ENCODE results near the gene ADCY10.

The ADCY10 gene

DNA sequence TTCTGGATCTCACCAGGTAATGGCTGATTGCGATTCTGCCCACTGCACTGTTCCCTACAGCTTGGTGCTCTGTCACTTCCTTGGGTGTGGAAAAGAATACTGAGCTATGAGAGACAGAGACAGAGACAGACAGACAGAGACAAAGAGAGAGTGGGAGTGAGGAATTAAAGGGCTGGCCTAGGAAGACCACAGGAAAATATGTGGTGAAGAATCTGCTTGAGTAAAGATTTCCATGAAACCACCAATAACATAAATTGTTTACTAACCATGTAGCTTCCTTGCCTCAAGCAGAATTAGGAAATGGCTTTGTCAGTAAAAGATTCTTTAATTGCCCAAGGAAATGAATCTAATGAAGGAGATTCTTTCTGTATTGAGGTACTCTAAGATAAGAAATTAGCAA is 137.8 kb downstream of the ADCY10 start:
- DNase-seq: no peak

- DNase-seq: no peak
Observed at GRCh38 chr1:167775178-167775577, 138.8 kb downstream of the ADCY10 start.

GRCh38 chr1:167774710-167775109 is 139.2 kb downstream of the ADCY10 start:
- DNase-seq: no peak

DNA sequence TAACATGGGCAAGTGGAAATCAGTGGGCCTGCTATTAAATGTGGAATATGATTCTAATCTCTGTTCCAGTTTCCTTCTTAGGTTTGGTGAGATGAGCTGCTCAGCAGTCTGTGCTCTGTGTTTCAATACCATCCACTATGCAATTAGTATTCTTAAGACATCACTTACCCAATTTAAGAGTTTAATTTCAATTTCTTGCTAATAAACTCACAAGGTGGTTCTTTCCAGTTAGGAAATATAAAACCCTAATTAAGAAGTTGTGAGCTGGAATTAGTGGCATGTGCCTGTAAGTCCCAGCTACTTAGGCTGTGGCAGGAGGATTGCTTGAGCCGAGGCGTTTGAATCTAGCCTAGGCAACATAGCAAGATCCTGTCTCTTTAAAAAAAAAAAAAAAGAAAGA is 140.4 kb downstream of the ADCY10 start:
- no peak for DNase-seq

GRCh38 chr1:167772436-167772835 is 141.5 kb downstream of the ADCY10 start:
- no peak for DNase-seq

DNA sequence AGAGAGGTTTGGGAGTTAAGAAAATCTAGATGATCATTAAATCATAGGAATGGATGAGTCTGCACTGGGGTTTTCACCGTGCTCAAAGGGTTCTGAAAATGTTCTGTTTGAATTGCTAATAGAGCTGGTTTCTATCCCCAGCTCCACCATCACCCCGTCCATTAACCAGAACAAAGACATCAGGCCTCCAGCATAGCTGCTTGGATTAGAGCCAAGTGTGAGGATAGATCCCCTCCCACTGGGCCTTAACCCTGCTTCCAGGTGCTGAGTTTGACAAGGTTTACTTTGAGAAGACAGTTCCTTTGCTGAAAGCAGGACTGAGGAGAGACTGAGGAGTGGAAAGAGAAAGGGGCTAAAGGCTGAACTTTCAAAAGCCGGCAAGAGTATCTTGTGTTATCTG is 143.8 kb downstream of the ADCY10 start:
- DNase-seq: peak; percentile 40

GRCh38 chr1:167767761-167768160 is 146.2 kb downstream of the ADCY10 start:
- DNase-seq: no peak

- no peak for DNase-seq
Observed at GRCh38 chr1:167766538-167766937, 147.4 kb downstream of the ADCY10 start.

DNA sequence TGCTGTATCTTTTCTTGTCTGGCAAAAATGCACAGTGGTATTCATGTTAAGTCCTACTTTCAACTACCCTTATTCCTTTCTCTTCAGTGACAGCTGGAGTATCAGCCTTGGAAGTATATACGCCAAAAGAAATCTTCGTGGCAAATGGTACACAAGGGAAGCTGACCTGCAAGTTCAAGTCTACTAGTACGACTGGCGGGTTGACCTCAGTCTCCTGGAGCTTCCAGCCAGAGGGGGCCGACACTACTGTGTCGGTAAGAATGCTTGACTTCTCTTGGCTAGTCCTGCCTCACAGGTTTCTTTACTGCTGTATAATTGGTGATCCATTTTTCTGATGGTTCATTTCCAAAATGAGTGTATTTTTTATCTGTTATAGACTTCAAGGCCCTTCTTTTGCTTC is 148.4 kb downstream of the ADCY10 start:
- DNase-seq: no peak

GRCh38 chr1:167764458-167765330 is 149.2 kb downstream of the ADCY10 start:
- no peak for DNase-seq

- no peak for DNase-seq
Observed at GRCh38 chr1:167763525-167764220, 150.3 kb downstream of the ADCY10 start.

DNA sequence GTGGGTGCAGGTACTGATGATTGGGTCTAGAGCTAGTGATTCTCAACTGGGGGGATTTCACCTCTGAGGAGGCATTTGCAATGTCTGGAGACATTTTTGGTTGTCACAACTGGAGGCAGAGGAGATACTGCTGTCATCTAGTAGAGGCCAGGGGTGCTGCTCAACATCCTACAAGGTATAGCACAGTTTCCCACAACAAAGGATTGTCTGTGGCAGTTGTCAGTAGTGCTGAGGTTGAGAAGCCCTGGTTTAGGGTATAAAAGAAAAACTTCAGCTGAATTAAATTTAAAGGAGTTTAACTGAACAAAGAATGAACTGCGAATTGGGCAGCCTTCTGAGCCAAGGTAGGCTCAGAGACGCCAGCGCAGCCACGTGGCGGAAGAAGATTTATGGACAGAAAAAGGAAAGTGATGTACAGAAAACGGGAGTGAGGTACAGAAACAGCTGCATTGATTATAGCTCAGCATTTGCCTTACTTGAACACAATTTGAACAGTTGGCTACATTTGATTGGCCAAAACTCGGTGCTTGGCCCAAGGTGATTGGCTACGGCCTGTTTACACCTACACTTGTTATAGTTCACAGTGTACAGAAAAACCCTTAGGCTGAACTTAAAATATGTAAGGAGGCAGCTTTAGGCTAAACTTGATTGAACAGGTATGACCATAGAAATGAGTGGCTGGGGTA is 151.7 kb downstream of the ADCY10 start:
- DNase-seq: no peak

DNA sequence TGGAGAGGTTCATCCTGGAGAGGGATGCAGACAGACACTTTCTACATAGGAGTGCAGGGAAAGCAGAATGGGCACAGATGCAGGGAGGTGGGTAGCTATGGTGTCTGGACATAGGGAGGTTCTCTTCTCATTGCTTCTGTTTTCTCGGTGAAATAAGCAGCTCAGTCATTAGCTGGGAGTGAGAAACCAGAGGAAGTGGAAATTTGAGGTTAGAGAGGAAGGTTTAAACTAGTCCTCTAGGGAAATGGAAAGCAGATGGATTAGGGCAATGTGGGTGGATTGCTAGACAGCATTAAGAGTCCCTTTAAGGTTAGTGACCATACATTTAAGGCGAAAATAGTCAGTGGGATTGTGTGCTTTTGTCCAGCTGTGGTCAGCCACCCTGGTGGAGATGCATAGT is 152.5 kb downstream of the ADCY10 start:
- DNase-seq: no peak

Measured in NCI-H187 treated with DMSO at 0.1 percent for 48 hours (cell line).